ENCODE data around the gene KLF11.

The KLF11 gene

DNA sequence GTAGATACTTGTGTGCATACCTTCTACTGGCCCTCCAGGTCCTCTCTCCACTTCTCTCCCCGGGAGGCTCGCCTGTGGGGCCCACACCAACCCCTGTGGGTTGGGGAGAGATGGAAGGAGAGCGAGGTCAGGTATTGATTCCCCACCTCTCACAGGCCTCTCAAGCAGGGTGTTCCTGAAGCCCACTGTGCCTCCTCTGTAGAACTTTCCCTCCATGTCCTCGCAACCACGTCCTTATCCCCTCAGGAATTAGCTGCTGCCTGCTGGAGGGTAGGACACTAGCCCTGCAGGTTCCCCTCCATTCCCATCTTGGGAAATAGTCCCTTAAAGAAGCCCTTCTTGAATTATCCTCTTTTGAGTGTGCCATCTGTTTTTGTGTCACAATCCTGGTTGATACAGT, 38.9 kb upstream of the KLF11 start:
- no peak overlapping the region for H3K4me3 ChIP-seq (ENCODE audit: control insufficient read depth, low read depth, low read length)
- TF ChIP-seq CTCF (IDR thresholded peaks at IDR 0.05; ENCODE audit: control insufficient read depth, insufficient read depth, low read depth, low read length, missing control alignments), result no peak
- no peak for DNase-seq (ENCODE audit: low read depth)

DNA sequence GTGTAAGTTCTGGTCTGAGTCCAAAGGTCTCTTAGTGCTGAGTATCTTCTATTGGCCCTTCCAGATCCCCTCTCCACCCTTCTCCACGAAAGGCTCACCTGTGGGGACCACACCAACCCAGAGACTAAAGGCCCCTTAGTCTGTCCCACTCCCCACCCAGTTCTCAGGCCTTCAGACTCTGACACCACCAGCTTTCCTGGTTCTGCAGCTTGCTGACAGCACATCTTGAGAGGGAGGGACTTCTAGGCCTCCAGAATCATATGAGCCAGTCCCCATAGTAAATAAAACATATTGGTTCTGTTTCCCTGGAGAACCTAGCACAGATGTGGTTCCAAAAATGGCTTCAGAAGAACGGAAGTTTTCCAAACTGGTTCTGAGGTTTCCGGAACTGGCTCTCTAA, 38.5 kb upstream of the KLF11 start:
- no peak for TF ChIP-seq CTCF (IDR thresholded peaks at IDR 0.05; ENCODE audit: control insufficient read depth, insufficient read depth, low read depth, low read length, missing control alignments)
- no peak overlapping the region for H3K4me3 ChIP-seq (ENCODE audit: control insufficient read depth, low read depth, low read length)
- no peak for DNase-seq (ENCODE audit: low read depth)

GRCh38 chr2:10005461-10006235, 37.7 kb upstream of the KLF11 start:
- TF ChIP-seq CTCF (IDR thresholded peaks at IDR 0.05; ENCODE audit: control insufficient read depth, insufficient read depth, low read depth, low read length, missing control alignments), result no peak
- DNase-seq (ENCODE audit: low read depth), result no peak
- no peak overlapping the region for H3K4me3 ChIP-seq (ENCODE audit: control insufficient read depth, low read depth, low read length)

- no peak for DNase-seq (ENCODE audit: low read depth)
- no peak overlapping the region for H3K4me3 ChIP-seq (ENCODE audit: control insufficient read depth, low read depth, low read length)
- TF ChIP-seq CTCF (IDR thresholded peaks at IDR 0.05; ENCODE audit: control insufficient read depth, insufficient read depth, low read depth, low read length, missing control alignments), result no peak
These were observed 36.9 kb upstream of the KLF11 start for GRCh38 chr2:10006236-10007161.

DNA sequence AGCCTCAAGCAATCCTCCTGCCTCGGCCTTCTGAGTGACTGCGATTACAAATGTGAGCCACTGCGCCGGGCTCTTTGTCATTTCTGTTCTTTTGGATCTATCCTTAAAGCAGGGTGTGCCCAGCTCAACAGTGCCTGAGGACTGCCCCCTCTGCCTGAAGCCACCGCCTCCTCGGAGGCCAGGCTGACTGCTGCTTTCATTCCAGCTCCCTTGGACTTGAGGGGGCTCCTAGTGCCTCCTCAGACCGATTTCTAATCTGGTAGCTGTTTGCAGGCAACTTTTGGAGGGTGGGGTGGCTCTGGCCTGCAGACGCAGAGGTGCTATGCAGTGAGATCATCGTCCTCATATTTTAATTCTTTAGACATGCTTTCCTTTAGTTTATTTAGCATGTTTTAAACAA, 35.9 kb upstream of the KLF11 start:
- H3K4me3 ChIP-seq (ENCODE audit: control insufficient read depth, low read depth, low read length), result no peak overlapping the region
- TF ChIP-seq CTCF (IDR thresholded peaks at IDR 0.05; ENCODE audit: control insufficient read depth, insufficient read depth, low read depth, low read length, missing control alignments), result no peak
- DNase-seq (ENCODE audit: low read depth), result no peak

GRCh38 chr2:10007921-10008808, 35.2 kb upstream of the KLF11 start:
- no peak overlapping the region for H3K4me3 ChIP-seq (ENCODE audit: control insufficient read depth, low read depth, low read length)
- DNase-seq (ENCODE audit: low read depth), result no peak
- no peak for TF ChIP-seq CTCF (IDR thresholded peaks at IDR 0.05; ENCODE audit: control insufficient read depth, insufficient read depth, low read depth, low read length, missing control alignments)
